SKM-1 (cell line): ENCODE measurements around the gene MAEA.
A peak's percentile ranks its signal among the peaks of the same experiment; 100 is the strongest.

Source experiments
- DNase-seq: peaks from one replicate; lab custom pipeline; 2025; ENCODE audit not compliant: unreplicated experiment; lab: John Stamatoyannopoulos, UW

The MAEA gene

GRCh38 chr4:1298461-1298860, 8.8 kb downstream of the MAEA start:
- no peak for DNase-seq

GRCh38 chr4:1299301-1299860, 9.7 kb downstream of the MAEA start:
- no peak for DNase-seq

- peak; percentile 99 for DNase-seq
Observed at GRCh38 chr4:1300466-1301455, 11.1 kb downstream of the MAEA start.

- no peak for DNase-seq
Observed at GRCh38 chr4:1302159-1302558, 12.5 kb downstream of the MAEA start.

- no peak for DNase-seq
Observed at GRCh38 chr4:1305261-1305711, 15.6 kb downstream of the MAEA start.

- DNase-seq = no peak
Observed at GRCh38 chr4:1305781-1306455, 16.2 kb downstream of the MAEA start.

- no peak for DNase-seq
Observed at GRCh38 chr4:1307951-1308735, 18.5 kb downstream of the MAEA start.

- DNase-seq = no peak
Observed at GRCh38 chr4:1309261-1310010, 19.7 kb downstream of the MAEA start.

GRCh38 chr4:1310031-1310795, 20.5 kb downstream of the MAEA start:
- DNase-seq = no peak

GRCh38 chr4:1310796-1311631, 21.3 kb downstream of the MAEA start:
- no peak for DNase-seq

- no peak for DNase-seq
Observed at GRCh38 chr4:1312821-1313640, 23.3 kb downstream of the MAEA start.

GRCh38 chr4:1315306-1315705, 25.6 kb downstream of the MAEA start:
- DNase-seq = no peak

- DNase-seq = no peak
Observed at GRCh38 chr4:1315836-1316536, 26.3 kb downstream of the MAEA start.

- DNase-seq = no peak
Observed at GRCh38 chr4:1316537-1317168, 27.0 kb downstream of the MAEA start.

- DNase-seq = no peak
Observed at GRCh38 chr4:1317177-1318045, 27.7 kb downstream of the MAEA start.

GRCh38 chr4:1318046-1318375, 28.3 kb downstream of the MAEA start:
- no peak for DNase-seq
